ENCODE data around the gene DHX8. TPM values are rescaled to one million over a fixed set of nuclear protein-coding genes. Genes with fewer than 3 reads are reported as not detected.

The DHX8 gene
- total and polyA plus RNA-seq, 2 of the 8 experiments (the other 6 are each of a cell fraction or from before 2014, with no cell fraction given), result 30.5 to 59.4 TPM

GRCh38 chr17:43568506-43569082 lies 84.8 kb downstream of the DHX8 start (continued):
- no peak for TF ChIP-seq SIN3A (conservative IDR thresholded peaks at IDR 0.05 in 1 of 2, IDR thresholded peaks at IDR 0.05 in 1 of 2; ENCODE audit: low read depth in 1 of 2, low read length in 2 of 2)
- TF ChIP-seq HDAC6 (IDR thresholded peaks at IDR 0.05; ENCODE audit: low read depth, low read length), result no peak
- TF ChIP-seq RFX5 (IDR thresholded peaks at IDR 0.05; ENCODE audit: borderline replicate concordance, low read depth, low read length), result no peak
- no peak for TF ChIP-seq CTCF (IDR thresholded peaks at IDR 0.05; ENCODE audit: control extremely low read depth in 1 of 3, insufficient read depth in 1 of 3, low read depth in 1 of 3, low read length in 3 of 3)

Measured in H1 (cell line).